ENCODE results near the gene IL21.
A peak's percentile ranks its signal among the peaks of the same experiment; 100 is the strongest.

The IL21 gene

DNA sequence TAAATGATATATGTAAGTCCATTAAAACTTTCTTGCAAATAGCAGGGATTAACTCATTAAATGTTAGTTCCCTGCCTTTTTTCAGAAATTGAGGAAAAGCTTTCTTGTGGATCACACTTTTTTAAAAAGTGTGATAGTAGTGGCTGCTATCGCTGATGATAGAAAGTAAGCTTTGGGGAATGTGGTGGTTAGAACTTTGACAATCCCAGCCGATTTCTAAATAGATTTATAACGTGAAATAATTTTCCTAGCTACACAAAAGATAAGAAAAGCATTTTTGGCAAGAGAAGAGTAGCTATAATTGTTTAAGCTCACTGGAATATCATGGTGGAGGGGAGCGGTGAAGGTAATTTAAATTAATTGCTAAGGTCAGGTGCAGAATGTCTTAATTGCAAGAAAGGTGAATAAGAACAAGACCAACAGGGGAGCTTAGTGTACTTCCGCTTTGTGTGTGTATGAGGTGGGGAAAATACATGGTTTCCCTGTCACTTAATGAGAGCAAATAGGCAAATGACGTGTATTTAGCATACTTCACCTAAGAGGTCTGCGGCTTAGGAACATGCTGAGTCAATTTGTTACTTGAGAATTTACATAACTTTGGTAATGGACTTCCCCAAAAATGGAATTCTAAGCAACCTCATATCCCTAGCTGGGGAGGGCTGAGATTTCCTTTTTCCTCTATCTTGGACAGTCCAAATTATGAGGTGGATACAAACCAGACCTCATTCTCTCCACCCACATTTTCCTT, 11.7 kb upstream of the IL21 start:
- peak; percentile 37 for DNase-seq

DNA sequence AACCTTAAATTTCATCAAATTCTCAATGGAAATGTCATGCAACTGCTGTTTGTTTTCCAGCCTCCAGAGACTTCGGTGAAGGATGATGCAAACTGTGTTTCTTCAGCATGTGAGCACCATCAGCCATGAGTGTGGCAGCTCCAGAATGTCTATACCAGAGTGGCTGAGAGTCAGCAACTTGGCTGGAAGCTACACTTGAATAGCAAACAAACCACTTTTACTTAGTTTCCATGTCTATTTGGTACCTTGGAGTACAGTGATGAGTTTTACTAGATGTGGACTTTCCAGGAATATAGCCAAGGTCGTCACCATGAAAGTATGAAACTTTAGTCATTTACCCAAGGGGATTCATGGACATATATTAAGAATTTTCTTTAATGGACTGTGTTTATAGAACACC, 4.3 kb upstream of the IL21 start:
- DNase-seq = no peak

DNA sequence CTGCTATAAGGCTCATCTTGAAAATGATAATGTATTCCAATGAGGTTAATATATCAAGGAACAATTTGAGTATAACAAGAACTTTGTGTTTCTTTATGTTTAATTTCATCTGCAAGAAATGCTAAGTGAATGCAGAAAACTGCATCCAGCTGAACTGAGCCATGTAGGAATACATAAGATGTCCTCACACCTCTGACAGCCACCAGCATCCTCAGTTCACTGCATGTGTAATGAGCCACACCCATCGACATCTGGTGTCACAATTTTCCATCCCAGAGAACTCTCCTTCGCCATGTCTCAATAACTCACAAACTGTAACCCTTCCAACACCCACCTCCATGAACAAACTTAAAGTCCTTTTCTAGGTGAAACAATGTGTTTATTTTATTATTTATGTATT, 3.3 kb upstream of the IL21 start:
- DNase-seq = no peak

DNA sequence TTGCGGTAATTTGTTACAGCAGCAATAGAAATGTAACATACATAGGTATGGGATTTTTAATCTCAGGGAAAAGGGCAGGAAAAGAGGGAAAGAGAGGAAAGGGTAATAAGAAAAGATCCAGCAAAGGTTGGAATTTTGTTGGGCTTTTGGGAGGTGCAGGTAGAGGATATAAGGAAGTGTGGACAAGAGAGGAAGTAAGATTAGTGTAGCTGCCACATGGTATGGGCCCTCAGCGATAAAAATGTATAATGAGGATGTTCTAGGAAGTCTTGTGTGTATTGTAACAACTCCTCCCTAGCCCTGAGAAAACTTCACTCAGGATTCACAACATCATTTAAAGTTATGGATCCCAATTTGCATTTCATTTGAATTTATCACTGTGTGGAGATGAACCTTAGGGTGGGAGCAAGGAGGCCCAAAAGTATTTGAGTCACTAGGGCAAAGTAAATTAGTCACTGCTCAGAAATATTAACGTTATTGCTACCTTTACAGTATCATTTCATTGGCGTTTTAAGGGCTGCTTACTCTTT, 2.8 kb upstream of the IL21 start:
- no peak for DNase-seq

DNA sequence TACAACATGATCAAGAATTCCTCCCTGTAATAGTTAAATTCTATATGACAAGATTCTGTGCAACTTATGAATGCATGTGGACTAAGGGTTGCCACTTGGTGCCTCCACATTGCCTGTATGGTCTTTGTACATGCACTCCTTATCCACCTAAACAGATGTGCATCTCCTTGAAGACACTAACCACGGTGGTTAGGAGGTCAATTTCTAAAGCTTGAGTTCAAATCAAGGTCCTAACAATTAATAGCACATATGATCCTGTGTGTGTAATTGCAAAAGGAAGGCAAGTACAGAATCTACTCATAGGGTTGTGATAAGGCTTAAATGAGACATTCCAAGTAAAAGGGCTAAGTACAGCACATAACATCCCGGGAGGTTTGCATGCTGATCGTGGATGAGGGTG, 1.5 kb upstream of the IL21 start:
- DNase-seq = no peak

DNA sequence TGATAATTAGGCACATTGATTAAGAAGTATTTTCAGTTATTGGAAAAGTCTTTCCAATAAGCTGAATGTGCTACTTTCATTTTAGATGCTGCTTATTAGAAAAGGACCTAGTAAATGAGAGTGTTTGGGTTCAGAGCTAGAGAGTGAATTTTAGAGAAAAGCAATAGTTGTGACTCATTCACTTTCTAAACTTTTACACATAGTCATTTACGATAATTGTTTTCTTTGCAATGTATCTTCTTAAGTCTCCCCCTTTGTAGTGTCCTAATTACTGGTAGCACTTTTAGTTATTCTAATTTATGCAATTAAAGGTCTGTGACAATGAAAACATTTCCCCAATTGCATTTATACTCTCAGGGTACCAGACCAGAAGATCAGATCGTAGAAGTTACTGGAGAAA, 1.3 kb downstream of the IL21 start:
- DNase-seq = no peak

DNA sequence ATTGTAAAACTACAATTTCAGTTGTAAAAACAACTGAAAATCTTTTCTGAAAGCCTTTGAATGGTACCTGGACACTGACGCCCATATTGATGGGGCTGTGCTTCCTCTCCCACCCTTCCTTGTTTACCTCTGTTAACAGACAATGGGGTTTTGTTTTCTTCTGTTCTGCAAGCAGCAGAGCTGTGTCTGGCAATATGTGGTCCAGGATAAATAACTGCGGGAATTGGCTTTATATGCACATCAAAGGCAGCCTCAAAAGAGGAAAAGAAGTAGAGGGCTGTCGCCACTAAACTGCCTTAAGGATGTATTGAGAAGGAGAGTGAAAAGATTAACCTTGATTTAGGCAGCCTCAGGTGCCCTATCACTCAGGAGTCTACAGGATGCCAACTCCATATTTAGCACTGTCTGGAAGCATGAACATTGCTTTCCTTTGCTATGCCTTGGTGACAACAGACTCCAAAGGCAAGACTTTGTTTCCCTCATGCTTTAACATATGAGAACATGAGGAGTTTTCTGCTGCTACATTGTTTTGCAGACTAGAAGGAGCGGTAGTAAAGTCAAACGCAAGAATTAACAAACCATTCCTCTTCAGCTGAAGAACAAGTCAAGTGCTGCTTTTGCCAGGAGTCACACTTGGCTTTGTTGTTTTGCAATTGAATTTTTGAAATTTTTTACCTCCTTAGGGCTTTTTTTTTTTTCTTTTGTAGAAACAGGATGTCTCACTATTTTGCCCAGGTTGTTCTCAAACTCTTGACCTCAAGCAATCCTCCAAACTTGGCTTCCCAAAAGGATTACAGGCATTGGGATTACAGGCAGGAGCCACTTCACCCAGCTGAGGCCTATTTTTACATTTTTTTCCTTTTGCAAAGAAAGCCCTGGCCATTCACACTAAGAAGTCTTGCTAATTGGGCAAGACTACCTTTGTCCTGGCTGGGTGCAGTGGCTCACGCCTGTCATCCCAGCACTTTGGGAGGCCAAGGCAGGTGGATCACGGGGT, 3.0 kb downstream of the IL21 start:
- DNase-seq = no peak

DNA sequence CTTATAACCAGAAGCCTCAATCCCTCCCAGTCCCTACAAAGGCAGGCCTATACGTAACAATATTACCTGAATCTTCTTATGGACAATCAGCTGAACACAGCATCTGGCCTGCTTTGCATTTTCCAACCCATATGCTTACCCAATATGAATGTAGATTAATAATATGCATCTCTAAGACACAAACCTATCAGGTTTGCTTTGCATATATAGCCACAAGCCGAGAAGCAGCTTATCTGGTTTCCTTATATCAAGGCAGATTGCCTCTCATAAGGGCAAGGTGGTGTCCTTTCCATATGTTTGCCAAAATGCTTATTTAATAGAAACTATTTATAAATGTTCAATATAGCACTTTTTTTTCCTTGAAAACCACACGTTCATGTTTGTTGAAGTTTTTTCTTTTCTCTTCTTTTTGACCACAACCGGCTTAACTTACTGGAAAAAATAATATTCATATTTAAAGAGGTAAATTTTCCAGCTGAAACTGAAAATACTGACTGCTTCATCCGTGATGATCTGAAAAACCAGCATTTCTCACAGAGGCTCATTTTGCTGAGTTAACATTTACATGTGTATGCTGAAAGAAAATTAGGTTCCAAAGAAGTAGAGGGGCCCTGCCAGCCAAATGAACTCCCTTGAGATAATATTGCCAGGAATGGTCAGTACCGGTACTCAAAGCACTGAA, 3.8 kb downstream of the IL21 start:
- DNase-seq = no peak

DNA sequence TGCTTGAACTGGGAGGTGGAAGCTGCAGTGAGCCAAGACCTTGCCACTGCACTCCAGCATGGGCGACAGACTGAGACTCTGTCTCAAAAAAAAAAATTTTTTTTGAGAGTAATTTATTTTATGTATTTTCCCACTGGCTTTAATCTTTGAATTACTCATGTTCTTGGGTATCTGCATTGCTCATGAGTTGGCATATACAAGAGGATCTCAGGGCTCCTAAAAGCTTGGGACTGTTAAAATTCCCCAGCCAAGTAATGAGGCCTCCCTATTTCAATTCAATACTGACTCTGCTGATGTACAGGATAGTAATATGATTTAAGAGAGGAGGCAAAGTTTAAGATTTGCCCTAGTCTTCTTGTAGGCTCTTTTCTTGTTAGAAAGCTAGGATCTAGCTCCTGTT, 6.2 kb downstream of the IL21 start:
- no peak for DNase-seq

DNA sequence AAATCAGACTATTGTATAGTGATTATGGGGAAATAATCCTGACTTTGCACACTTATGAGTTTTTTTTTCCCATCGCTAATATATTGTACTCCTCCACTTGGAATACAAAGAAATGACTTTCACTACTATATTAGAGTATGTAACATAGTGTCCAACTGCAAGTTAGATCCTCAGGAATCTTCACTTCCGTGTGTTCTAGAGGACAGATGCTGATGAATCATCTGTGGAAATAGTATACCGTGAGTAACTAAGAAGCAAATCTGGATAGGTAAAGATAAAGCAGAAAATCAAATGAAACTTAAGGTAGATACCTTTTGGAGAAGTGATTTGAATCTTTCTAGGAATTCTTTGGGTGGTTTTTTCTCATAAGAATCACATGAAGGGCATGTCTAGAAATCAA, 8.3 kb downstream of the IL21 start:
- DNase-seq = no peak

DNA sequence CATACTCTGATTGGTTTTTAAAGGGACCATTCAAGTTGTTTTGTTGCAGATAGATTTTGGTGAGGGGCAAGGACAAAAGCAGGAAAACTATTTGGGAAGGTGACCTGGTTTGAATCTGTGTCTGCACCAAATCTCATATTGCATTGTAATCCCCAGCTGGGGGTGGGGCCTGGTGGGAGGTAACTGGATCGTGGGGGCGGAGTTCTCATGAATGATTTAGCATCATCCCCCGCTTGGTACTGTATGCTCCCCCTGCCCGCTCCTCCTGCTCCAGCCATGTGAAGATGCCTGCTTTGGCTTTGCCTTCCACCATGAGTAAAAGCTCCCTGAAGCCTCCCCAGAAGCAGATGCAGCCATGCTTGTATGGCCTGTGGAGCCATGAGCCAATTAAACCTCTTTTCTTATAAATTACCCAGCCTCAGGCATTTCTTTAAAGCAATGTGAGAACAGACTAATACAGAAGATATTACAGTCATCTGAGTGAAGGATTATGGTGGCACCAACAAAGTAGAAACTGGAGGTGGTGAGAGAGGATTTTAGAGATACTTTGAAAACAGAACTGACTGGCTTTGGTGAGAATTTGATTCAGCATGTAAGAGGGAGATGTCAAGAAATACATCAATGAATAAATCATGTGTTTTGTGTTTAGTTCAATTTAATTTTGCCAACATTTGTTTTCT, 14.4 kb downstream of the IL21 start:
- no peak for DNase-seq

DNA sequence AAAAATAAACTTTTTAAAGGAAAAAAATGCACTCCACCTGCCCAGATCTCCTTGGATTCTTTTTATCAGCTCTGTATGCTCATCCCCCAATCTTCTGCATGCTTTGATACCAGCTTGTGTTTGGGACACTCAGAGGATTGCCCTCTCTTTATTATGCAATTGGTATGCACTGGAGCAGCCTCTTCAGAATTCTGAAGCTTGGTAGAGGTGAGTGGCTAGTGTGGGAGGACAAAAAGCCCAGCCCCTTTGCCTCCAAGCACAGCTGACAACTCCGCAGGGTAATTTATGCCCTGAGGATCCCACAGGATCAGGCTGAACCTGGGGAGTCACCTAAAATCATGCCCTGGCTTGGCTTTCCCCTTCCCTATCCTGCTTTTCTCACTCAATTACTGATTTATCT, 16.7 kb downstream of the IL21 start:
- DNase-seq = no peak

DNA sequence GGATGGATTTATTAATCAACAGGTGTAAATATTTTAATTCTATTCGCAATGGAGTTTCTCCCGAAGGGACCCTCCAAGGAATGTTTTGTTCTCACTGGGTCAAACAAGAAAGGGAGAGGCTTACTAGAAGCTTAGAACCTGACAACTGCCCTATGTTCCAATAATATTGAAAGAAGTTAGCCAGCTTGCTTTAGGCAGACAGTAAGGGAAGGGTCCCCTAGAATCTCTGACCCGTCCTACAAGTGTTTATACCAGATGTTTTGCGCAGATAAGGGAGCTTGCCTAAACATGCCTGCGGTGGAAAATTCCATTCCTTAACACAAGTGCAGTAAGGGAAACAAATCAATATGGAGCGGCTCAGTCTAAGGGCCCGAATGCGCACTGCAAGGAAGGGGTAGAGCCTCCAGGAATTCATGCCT, 17.7 kb downstream of the IL21 start:
- no peak for DNase-seq

DNA sequence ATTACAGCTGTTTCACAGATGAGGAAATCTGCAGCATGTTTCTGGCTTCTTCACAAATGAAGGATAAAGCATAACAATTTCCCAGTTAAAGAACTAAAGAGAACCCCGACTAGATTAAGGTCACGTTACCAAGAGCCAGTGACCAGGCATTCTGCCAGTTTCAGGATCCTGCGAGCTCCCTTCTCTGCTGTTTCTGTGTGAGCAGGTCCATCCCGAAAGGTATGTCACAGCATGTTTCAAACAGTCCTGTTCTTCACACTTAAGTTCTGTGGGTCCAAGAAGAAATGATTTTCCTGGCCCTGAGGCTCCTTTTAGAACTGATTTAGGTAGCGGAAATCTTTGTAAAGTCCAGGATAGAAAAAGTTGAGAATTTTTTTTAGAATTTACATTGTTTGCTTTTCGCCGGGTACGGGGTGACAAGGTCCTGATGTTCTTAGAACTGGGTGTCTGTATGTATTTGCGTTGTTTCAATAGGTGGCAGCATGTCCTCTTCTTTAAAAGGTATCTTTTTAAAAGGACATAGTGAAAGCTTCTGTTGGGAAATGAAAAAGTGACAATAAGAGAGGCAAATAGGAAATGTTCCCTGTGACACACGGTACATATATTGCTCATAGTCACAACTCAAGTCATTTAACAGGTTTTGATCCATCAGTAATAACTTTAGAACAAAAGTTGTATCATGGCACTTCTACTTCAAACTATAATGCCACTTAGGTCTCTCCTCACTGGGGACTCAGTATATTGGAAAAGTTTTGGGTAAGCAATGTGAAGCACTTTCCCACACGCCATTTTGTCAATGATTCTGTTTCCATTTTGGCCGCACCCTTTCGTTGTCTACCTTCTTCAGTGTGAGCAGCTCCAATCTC, 18.4 kb downstream of the IL21 start:
- DNase-seq = peak; percentile 23

DNA sequence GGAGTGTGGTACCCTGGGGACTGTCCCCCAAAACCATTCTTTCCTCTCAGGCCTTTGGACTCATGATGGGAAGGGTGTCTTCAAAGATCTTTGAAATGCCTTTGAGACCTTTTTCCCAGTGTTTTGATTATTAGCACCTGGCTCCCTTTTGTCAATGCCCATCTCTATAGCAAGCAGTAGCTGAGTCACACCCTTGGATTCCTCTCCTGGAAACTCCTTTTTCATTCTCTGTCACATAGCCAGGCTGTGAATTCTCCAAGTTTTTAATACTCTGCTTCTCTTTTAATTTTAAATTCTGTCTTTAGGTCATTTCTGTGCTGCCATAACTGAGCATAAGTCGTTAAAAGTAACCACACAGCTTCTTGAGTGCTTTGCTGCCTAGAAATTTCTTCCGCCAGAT, 29.7 kb downstream of the IL21 start:
- no peak for DNase-seq

DNA sequence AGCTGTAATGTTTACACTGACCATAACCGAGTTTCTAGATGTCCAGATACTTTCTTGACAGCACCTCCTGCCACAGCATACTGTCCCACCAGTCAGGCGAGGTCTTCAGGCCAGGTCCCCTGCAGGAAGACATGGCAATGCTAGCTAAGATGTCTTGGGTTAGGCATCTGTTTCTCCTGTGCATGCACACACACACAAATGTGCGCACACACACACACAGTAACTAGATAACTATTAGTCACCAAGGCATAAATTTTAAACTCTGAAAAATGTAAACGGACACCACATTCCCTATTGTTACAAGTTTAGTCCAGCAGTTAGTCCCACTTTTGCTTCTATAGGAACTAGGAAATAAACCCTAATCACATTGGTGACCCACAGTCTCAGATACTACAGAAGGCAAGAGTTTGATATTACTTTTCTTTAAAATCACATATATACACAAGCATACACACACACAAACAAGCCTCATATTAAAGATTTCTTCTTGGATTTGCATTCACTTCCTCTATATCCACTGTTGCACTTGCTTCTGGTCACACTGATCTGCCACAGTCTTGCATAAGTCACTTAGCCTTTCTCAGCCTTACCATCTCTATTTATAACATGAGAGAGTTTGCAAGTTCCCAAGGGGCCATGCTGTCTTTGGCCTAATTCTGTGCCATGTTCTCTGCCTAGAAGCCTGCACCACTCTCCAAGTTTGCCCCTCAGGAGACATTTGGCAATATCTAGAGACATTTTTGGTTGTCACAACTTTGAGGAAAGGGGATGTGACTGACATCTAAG, 32.2 kb downstream of the IL21 start:
- no peak for DNase-seq

DNA sequence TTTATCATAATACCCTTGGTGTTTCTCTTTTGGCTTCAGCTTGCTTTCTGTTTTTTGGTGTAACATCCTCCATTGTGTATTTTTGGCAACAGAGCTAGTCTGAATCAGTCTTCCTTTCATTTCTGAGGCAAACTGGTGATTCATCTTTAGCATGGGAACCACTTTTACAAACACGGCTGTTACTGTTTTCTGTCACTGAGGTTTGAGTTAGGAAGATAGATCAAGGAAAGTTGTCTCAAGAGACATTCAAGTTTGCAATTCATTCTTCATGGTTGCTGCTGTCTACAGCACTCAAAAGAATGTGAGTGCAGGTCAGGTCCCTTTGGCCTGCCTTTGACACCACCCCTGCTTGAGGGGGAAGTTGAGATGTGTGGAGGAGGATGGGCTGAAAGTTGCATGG, 36.3 kb downstream of the IL21 start:
- DNase-seq = peak; percentile 39

DNA sequence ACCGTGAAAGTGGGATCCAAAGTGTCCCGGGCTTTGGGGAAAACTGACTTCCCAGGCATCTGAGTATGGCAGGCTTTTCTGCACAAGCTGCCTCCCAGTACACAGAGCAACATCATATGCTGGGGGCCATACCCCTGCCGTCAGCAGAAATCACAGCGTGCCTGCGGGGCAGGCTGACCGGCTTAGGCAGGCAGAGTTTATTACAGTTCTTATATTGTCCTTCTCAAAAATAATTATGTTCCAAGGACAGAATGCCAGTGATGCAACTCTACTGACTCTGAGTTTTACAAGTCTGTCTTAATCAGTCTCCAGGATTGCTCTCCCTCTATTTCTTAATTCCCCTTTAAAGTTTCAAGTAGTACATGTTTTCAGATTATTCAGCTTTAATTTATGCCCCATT, 37.0 kb downstream of the IL21 start:
- no peak for DNase-seq

DNA sequence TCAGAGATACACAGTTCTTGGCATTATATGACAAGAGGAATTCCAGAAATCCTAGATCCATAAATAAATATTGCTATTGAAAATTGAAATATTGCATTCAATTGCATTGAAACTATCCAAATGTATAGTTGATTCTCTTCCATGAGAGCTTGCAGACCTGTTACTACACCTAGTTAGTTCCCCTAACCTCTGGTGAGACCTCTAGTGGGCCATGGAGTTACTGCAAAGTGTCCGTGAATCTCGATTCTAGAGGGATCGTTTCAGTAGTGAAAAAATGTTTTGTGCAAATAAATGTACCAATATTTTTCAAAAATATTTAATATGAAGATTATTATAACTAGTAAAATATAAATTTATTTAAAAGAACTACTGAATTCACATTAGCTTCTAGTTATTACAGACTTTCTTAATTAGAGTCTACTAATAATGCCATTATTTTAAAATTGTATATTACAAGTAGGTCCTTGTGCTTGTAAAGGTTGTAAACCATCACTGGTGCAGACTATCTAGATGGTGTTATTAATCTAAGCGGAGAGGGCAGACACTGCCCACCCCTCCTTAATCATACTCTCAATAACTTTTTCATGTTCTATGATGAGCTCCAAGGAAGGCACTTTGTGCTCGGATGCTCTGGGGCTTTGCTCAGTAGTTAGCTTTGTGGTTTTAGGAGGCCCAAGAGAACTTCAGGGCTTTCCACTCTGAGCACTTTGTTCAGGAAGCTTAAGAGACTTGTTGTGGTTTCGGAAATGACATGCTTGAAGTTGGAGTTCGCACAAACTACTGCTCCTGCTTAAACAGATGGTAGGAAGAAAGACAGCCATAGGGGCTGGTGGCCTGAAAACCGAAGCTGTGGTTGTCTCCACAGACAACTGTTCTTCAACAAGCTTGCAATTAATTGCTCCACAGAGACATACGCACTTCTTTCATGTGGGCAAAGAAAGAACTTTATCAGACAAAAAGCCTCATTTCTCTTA, 42.8 kb downstream of the IL21 start:
- DNase-seq = peak; percentile 68

DNA sequence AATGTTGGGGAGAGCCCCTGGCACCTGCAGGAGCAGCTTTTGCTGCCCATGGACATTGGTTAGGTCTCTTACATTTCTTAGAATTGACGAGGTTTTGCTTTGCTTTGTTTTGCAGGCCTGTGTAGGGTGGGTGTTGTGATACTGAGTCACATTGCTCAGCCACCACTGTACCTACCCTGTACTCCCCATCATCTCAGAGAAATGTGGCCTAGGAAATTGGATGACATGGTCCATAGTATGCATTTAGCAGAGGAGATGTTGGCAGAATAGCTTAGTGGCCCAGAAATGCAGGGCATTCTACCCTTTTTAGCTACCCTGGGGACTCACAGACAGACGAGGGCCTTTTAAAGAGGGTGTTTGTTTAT, 43.7 kb downstream of the IL21 start:
- no peak for DNase-seq
